Left lung (tissue), 10 donors: ENCODE results near the gene HRH3. TPM values are rescaled to one million over a fixed set of nuclear protein-coding genes. Genes with fewer than 3 reads are reported as not detected.

Experiments used
- ATAC-seq: fragments of 200-7000 bp; cut with Tn5 transposase; one replicate; pipeline ENCODE4 v1.9.1; 2020; ENCODE audit warnings: moderate library complexity
- DNase-seq, 4 donors: peaks; one replicate each; pipeline ENCODE4 v3.0.0-alpha.2; 2013 to 2020
- H3K27ac ChIP-seq, 2 donors: fragments of 200-600 bp; sonication (generic) in 1 of 2; one replicate each; pipeline versions ENCODE4 v1.5.0 to v1.8.0; 2020 to 2021
- H3K27me3 ChIP-seq, 2 donors: fragments of 200-600 bp; sonication (generic) in 1 of 2; one replicate each; pipeline versions ENCODE4 v1.5.0 to v1.8.0; 2020 to 2021
- H3K36me3 ChIP-seq, 2 donors: fragments of 200-600 bp; sonication (generic) in 1 of 2; one replicate each; pipeline versions ENCODE4 v1.5.0 to v1.8.0; 2020 to 2021
- H3K4me1 ChIP-seq, 2 donors: fragments of 200-600 bp; one replicate each; pipeline ENCODE4 v1.8.0; 2021
- H3K4me3 ChIP-seq, 2 donors: fragments of 200-600 bp; sonication (generic) in 1 of 2; one replicate each; pipeline versions ENCODE4 v1.5.0 to v1.8.0; 2020 to 2021; ENCODE audit warnings: mild to moderate bottlenecking in 1 of 2
- H3K9me3 ChIP-seq, 2 donors: fragments of 200-600 bp; sonication (generic) in 1 of 2; one replicate each; pipeline versions ENCODE4 v1.5.0 to v1.8.0; 2020 to 2021
- CTCF ChIP-seq, 2 donors: fragments of 200-600 bp; sonication (generic) in 1 of 2; IDR thresholded peaks; one replicate each; pipeline versions ENCODE4 v1.5.0 to v1.8.0; 2021; ENCODE audit warnings: antibody characterized with exemption in 2 of 2
- intact Hi-C, 2 donors: fragments of 100-400 bp; cut with DNase I; formaldehyde crosslinking; loops; one replicate each; pipeline versions ENCODE4 v1.11.2 to v1.14.2; 2022
- polyA plus RNA-seq, 6 donors: library from polyadenylated mRNA; unstranded; fragments of 120-200 nt; gene quantifications; one replicate each; pipeline ENCODE4 v1.2.1, GENCODE V29; 2013; ENCODE audit not compliant: insufficient read length in 6 of 6
- total RNA-seq, 2 donors: library from RNA; stranded (reverse); fragmentation: NEBNext Ultra II Directional; extraction: Animal tissue kit (Norgen Biotek cat#: 25700); gene quantifications; one replicate each; pipeline ENCODE4 v1.2.1, GENCODE V29; 2021
- donor health status: DM: no; HTN: yes; CAD: no.
- donor health status: DM: no; HTN: no; CAD: no.

The HRH3 gene
- total and polyA plus RNA-seq, 8 donors = not detected

DNA sequence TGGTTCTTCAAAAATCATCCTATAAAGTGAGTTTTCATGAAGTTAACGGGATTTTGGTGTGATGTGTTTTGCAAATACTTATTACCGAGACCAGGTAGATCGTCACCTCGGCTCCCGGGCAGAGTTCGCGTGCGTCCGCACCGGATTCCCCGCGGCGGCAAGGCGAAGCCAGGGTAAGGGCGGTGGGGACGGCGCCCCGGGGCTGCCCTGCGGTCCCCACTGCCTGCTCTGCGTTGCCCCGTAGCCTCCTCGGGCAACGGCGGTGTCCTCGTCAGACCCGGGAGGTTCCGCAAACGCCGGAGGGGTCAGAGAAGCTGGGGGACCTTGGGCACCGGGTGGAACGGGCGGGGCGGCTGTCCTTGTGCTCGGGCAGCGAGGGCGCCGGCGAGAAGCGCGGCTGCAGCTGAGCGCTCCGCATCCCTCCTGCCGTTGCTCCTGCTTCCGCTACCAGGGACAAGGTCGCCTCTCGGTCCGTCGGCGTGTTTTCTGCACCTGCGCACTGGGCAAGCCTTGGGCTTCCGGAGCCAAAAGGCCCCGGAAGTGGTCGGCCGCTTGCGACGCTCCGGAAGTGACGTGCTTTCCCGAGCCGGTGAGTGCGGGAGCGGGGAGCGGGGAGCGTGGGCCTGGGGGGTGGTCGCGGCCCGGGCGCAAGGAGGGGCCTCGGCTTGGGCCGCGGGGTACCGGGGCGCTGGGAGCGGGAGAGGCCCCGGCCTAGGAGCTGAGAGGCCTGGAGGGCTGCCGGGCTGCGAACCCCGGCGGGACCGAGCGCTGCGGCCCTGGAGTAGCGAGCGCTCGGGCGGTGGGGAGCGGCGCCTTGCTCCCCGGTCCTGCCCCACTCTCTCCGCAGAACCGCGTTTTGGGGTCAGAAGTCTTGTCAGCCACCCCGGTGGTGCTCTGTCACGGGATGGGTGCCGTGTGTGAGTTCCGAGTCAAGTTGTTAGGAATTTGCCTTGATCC is 37.3 kb downstream of the HRH3 start, which contains the start of gene MTG2:
Gene MTG2, plus strand, starts transcription at position 560 of the 957 bp plus-strand sequence. CDS start 10,393 bp downstream, outside the sequence.
- Histone ChIP-seq H3K4me1 (peaks cover 6 to 48% of the 10 kb centered on the region in 2 donors), H3K27me3 (no peaks in the 10 kb centered on the region), H3K27ac (peak within 1 kb of the TSS; percentile 80 to 94), H3K36me3 (peaks cover 0 to 14% of the 10 kb centered on the region in 2 donors), H3K9me3 (no peaks in the 10 kb centered on the region), H3K4me3 (peak within 1 kb of the TSS; percentile 77 to 90)
- intact Hi-C loops = no loop called here
- DNase-seq (peak; percentile 92 to 98 (median 96)), ATAC-seq (peak; percentile 97)
- no peak for TF ChIP-seq CTCF (IDR thresholded peaks at IDR 0.05)

DNA sequence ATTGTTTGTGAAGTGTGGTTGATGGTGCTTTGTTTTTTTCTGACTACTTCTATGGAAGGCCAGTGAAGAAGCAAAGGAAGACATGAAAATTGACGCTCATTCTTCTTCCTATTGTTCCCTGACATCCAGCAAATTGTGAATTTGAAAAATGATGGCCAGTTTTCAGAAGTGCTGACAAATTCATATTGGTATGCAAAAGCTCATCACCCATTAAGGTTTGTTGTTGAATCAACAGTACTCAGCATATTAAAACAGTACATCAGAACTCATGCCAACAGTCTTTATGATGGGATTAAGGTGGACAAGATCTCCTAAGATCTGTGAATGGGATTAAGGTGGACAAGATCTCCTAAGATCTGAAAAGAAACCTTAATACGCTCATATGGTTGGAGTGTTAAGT is 38.3 kb downstream of the HRH3 start:
- ATAC-seq (no peak), DNase-seq (no peak)
- TF ChIP-seq CTCF (IDR thresholded peaks at IDR 0.05) = no peak
- Histone ChIP-seq H3K27me3 (no peaks in the 10 kb centered on the region), H3K9me3 (no peaks in the 10 kb centered on the region), H3K4me3 (peak overlapping the region in 1 of 2 donors; percentile 77), H3K27ac (peak overlapping the region in 1 of 2 donors; percentile 94), H3K4me1 (peaks cover 6 to 39% of the 10 kb centered on the region in 2 donors), H3K36me3 (peaks cover 0 to 14% of the 10 kb centered on the region in 2 donors)
- intact Hi-C loops = no loop called here

- ATAC-seq = no peak
- no peak for TF ChIP-seq CTCF (IDR thresholded peaks at IDR 0.05)
- Histone ChIP-seq H3K36me3 (peaks cover 0 to 41% of the 10 kb centered on the region in 2 donors), H3K9me3 (no peaks in the 10 kb centered on the region), H3K4me1 (peaks cover 6 to 17% of the 10 kb centered on the region in 2 donors), H3K27me3 (no peaks in the 10 kb centered on the region), H3K27ac (no peak overlapping the region), H3K4me3 (no peak overlapping the region)
- peak in 1 of 4 donors; percentile 53 for DNase-seq
- intact Hi-C loops = no loop called here
These were observed 40.9 kb downstream of the HRH3 start for GRCh38 chr20:62179162-62179504.

- Histone ChIP-seq H3K27me3 (no peaks in the 10 kb centered on the region), H3K4me1 (peaks cover 2 to 11% of the 10 kb centered on the region in 2 donors), H3K36me3 (peaks cover 0 to 46% of the 10 kb centered on the region in 2 donors), H3K9me3 (no peaks in the 10 kb centered on the region), H3K27ac (no peak overlapping the region), H3K4me3 (no peak overlapping the region)
- ATAC-seq = no peak
- peak in 1 of 4 donors; percentile 60 for DNase-seq
- no peak for TF ChIP-seq CTCF (IDR thresholded peaks at IDR 0.05)
- intact Hi-C loops = no loop called here
These were observed 41.5 kb downstream of the HRH3 start for GRCh38 chr20:62178316-62179161.
